HG03097 (cell line): ENCODE measurements around the gene ZNF197.
"Not testable (repeated sequence)": the region's sequence is repeated elsewhere in the genome, so short reads cannot be mapped to it uniquely, and the experiment has no call there.

Experiments used
- ATAC-seq: cut with Tn5 transposase; IDR thresholded peaks from one replicate; pipeline ENCODE4 v1.9.1; 2021; ENCODE audit not compliant: unreplicated experiment, low FRiP score

Gene ZNF197

DNA sequence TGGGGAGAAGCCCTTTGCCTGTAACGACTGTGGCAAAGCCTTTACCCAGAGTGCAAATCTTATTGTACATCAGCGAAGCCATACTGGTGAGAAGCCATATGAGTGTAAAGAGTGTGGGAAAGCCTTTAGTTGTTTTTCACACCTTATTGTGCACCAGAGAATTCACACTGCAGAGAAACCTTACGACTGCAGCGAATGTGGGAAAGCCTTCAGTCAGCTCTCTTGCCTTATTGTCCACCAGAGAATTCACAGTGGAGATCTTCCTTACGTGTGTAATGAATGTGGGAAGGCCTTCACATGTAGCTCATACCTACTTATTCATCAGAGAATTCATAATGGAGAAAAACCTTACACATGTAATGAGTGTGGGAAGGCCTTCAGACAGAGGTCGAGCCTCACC, 34.6 kb downstream of the ZNF197 start:
- ATAC-seq, result no peak

DNA sequence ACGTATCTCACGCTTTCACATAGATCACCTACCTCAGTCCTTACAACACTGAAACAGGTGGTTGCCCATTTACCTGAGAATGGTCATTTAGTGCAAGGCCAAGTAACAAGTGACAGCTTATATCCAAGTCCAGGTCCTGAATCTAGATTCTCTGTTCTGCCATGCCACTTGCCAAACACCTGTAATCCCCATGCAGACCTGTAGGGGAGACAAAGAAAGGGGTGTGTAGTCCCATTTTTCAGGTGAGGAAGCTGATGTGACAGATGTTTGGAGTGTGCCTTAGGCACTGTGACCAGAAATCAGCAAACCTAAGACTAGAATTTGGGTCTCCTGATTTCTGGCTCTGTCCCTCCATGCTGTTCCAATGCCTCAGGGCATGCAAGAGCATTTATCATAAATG, 36.4 kb downstream of the ZNF197 start:
- ATAC-seq, result no peak

DNA sequence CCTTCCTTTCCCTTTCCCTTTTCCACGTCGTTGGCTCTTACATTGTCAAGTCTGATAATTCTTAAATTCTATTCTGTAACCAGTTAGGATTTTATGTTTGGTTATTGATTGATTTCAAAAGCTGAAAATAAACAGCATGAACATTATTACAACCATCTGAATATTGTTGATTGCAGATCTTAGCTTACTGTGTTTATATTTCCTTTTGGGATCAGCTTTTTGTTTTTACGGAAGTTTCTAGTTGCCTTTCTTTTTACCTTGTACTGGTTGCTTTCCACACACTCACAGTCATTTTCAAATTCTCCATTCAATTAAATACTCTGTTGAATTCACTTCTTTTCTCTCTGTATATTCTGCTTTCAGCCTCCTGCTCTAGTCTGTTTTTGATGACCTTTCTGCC, 40.3 kb downstream of the ZNF197 start:
- no peak for ATAC-seq

DNA sequence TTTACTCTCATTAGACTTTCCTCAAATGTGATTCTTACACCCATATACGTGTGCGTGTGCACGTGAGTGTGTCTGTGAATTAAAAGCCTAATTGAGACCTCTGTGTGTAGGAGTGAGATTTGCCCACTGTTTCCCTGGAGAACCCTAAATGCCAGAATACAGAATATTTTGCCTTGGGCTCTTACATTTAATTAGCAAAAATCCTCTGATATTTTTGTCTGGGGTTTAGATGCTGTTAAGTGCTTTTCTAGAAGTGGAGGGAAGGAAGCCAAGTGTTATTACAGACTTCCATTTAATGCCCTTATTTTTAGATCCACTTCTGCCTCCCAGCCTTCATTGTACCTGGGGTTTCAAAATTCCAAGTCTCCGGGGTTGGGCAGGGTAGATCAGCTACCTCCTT, 41.5 kb downstream of the ZNF197 start:
- ATAC-seq, result no peak

DNA sequence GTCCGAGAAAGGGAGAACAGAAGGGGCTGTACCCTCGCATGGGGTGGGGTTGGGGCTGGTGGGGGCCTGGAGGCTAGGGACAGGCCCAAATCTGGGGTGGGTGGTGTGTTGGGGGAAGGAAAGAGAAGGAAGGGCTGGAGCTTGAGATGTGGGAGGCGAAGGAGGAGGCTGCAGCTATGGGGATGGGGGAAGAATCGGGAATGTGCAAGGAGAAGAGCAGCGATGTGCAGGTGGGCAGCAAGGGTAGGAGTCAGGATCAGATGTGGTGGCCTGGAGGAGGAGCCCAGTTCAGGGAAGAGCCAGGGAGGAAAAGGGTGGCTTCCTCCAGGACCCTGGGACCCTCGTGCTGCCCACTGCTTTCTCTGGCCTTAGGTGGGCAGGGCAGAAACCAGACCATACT, 44.9 kb downstream of the ZNF197 start:
- ATAC-seq, result no peak

DNA sequence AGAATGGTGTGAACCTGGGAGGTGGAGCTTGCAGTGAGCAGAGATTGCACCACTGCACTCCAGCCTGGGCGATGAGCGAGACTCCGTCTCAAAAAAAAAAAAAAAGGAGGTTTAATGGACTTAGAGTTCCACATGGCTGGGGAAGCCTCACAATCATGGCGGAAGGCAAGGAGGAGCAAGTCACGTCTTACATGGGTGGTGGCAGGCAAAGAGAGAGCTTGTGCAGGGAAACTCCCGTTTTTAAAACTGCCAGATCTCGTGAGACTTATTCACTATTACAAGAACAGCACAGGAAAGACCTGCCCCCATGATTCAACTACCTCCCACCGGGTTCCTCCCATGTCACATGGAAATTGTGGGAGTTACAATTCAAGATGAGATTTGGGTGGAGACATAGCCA, 48.6 kb downstream of the ZNF197 start:
- ATAC-seq, result not testable (repeated sequence)

DNA sequence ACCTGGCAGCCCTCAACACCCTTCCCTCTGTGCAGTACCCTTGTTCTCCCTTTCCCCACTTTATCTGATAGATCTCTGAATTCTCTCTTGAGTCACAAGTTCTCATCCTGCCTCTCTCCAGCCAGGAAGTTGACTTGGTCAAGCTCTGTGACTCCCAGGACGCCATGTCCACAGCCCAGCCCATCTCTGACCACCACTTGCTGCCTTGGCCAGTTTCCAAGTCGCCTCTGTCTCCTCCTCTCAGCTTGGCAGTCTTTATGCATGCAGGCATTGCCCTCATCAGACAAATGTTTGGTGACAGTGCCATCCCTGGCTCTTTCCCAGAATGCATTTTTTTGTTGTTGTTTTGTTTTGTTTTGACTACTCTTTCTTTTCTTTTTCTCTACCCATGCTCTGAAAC, 49.4 kb downstream of the ZNF197 start:
- no peak for ATAC-seq

DNA sequence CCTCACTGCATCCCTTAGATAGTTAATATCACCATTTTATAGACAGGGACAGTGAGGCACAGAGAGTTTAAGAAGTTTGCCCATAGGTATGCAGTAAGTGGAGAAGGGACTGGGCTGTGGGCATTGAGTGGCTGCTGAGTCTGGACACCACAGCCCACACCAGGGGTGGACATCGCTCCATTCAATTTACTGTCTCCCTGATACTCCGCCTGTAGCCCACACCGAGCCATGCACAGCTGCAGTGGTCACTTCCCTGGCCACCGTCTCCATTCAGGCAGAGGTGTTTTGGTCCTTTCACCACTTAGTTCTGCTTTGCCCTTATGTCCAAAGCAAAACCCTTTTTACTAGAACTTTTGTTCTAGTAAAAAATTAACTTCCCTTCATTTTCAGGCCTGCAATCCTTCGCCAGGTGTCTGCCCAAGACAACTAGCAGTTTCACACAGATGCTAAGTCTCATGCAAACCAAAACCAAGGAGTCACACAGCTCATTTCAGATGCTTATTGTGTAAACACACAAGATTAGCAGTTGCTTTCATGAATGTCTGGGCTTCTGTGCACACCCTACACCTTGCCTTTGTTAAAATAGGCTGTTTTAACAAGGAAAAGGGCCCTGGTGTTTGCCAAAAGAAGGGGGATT, 53.8 kb downstream of the ZNF197 start:
- ATAC-seq, result no peak

DNA sequence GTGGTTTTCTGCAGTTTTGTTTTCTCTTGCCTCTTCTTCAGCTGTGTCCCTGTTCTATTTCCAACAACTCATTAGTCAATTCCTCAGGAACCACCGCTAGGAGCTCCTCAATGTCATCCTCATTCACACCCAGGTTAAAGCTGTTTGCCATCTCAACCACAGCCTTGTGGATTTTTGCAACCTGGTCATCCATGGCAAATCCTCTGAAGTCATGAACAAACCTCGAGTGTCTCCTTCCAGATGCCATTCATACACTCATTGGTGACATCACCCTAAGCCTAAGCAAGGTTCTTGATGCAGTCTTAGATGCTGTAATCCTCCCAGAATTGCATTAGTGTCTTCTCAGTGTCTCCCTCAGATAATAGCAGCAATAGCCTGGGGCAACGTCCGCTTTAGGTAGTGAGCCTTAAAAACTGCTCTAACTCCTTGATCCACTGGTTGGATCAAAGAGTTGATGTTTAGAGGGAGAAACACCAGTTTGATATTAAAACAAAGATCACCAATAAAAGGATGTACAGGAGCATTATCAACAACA, 56.2 kb downstream of the ZNF197 start:
- no peak for ATAC-seq

DNA sequence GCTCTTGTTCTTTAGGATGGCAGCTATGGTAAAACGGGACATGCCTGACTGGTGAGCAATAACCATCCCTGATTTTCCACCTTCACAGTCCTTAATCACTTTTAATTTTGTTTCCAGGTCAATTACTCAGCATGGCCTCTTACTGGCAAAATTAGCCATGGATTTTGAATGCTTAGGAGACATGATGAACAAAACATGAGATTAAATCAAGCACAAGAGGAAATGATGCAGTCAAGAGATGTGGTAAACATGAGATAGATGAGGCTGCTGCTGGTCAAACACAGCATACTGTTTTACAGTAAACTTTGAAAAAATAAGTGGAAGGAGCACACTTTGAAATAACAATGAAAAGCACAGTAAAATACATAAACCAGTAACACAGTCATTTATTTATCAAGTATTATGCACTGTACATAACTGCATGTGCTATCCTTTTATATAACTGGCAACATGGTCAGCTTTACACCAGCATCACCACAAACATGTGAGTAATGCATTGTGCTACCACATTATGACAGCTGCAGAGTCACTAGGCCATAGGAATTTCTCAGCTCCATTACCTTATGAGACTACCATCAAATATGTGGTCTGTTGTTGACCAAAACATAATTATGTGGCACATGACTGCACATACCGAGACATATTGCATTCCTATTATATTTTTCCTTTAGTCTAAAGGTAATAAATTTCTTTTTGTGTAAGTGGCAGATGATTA, 57.5 kb downstream of the ZNF197 start:
- no peak for ATAC-seq

DNA sequence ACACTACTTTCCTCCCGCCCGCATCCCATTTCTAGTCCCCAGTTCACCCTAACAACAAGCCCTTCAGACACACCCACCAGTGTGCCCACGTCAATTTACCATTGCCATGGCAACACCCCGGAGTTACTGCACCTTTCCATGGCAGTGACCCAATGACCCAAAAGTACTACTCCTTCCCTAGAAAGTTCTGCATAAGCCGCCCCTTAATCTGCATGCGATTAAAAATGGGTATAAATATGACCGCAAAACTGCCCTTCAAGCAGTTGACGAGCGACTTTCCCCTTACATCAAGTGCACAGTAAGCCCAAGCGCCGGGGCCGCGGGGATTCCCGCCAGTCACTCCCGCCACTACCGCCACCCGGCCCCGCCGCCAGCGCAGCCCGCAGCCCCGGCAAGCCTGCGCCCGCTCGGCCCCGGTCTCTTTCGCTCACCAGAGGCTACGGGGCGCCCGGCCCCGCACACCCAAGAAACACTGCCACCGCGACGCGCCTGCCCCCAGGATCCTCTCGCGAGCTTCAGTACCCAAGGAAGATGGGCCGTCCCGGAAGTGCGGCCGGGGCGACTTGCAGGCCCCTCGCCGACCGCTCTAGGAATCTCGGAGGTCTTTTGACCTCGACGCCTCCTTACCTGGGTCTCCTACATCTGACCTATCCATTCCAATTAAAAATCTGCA, 60.4 kb downstream of the ZNF197 start:
- ATAC-seq, result no peak

DNA sequence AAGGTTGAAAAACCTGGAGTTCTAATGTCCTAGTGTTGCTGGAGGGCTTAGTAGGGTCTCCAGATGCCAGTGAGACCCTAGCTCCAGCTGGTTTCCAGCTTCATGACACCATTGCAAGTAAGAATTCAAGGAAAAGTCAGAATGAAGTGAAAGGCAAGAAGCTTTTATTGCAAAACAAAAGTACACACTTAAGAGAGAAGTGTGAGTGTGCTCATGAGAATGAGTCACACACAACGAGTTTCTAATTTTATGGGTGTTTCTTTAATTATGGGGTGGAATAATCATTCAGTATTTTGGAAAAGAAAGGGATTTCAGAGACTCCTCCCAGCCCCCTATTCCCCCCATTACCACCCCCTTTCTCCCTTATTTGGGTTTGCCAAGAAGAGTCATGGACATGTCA, 63.1 kb downstream of the ZNF197 start:
- ATAC-seq, result no peak
